Anterior cingulate cortex (tissue), 58 donors: ENCODE results near the gene OR4C45.
"Not testable (repeated sequence)": the region's sequence is repeated elsewhere in the genome, so short reads cannot be mapped to it uniquely, and the experiment has no call there.

Source experiments
- DNase-seq, 58 donors: peaks; one replicate each; lab custom pipeline; 2025; lab: John Stamatoyannopoulos, UW

Gene OR4C45

DNA sequence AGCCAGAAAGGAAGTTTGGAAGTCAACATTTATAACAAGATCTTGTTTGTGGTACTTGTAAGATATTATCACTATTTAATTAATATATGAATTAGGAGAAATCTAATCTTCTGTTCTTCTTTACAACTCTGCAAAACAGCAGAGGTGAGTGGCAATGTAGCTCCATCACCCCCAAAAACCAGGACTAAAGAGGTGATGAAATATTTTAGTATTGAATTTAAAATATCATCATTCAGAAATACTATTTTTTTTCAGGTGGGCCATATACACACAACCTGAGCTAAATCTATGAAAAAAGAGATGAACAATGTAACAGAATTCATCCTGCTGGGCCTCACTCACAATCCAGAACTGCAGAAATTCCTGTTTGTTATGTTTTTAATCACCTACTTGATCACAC, at the start of gene OR4C45:
TSS of gene OR4C45 (plus strand) at position 301 of the 400 bp plus-strand sequence.
- DNase-seq: no peak

DNA sequence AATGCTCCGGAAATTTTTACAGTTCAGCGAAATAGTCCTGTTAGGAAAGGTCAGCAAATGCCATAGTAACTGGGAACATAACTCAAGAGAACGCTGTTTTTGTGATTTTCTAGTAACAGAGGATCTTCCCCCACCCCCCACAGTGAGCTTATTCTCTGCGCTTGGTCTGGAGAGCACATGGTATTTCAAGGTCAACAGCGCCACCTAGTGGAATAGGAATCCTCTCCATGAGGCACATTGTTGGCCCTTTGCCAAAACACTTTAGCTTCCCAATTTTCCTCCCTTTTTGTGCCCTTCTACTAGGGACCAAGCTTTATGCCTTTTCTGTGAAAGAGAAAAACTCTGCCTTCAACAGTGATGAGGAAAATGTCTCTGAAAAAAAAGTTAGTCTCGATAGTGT, 37.1 kb upstream of the OR4C45 start:
- peak in 33 of 58 donors; percentile 0 to 60 (median 6) for DNase-seq

DNA sequence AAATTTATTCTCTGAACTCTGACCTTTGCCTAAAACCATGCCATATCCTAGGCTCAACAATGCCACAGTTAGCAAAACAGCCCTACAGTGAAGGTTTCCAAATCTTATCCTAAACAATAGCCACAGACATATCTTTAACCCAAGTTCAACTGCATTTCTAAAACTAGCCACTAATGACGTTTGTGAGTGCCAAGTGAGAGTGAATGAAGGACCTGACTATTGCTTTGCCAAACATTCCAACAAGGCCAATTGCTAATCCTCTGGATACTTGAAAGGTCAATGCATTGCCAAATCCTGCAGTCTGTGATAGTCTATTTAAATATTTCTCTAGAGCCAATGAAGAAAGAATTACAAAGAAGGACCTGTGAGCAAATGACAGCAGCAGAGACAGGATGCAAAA, 2.5 kb upstream of the OR4C45 start:
- no peak for DNase-seq

DNA sequence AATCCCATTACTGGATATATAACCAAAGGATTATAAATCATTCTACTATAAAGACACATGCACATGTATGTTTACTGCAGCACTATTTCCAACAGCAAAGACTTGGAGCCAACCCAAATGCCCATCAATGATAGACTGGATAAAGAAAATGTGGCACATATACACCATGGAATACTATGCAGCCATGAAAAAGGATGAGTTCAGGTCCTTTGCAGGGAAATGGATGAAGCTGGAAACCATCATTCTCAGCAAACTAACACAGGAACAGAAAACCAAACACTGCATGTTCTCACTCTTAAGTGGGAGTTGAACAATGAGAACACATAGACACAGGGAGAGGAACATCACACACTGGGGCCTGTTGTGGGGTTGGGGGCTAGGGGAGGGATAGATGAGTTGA, 3.6 kb downstream of the OR4C45 start:
- DNase-seq: not testable (repeated sequence)

DNA sequence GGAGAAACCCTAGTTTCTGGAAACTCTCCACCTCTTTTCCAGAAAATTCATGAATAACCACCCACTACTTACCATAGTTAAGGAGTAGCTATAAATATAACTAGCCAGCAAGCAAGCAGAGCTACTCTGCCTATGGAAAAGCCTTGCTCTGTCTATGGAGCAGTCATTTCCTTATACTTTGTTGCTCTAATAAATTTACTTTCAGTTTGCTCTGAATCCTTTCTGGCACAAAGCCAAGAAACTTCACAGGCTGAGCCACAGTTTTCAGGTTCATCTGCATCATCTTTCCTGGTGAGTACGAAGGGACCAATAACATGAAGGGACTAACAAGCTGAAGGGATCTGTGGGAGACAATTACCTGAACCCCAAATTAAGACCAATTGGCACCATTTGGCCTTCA, 4.6 kb downstream of the OR4C45 start:
- no peak for DNase-seq

DNA sequence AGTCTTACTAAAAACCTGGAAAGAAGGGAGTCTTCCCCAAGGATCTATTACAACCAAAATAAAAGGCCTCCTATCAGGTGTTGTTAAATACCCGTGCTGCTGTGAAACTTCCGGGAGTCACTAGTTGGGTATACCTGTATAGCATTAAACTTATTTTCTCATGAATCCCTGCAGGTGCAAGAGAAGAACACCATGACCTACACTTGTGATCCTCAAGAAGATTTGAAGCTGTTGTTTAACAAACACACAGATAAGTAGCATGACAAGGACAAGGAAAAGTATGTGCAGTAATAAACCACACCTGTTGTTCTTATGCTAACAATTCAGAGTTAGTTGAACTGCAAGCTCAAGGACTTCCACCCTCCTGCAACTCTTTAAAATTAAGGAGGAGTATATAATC, 12.0 kb downstream of the OR4C45 start:
- no peak for DNase-seq

DNA sequence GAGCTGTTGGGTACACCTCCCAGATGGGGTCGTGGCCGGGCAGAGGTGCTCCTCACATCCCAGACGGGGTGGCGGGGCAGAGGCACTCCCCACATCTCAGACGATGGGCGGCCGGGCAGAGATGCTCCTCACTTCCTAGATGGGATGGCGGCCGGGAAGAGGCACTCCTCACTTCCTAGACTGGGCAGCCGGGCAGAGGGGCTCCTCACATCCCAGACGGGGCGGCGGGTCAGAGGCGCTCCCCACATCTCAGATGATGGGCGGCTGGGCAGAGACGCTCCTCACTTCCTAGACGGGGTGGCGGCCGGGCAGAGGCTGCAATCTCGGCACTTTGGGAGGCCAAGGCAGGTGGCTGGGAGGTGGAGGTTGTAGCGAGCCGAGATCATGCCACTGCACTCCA, 30.4 kb downstream of the OR4C45 start:
- not testable (repeated sequence) for DNase-seq

DNA sequence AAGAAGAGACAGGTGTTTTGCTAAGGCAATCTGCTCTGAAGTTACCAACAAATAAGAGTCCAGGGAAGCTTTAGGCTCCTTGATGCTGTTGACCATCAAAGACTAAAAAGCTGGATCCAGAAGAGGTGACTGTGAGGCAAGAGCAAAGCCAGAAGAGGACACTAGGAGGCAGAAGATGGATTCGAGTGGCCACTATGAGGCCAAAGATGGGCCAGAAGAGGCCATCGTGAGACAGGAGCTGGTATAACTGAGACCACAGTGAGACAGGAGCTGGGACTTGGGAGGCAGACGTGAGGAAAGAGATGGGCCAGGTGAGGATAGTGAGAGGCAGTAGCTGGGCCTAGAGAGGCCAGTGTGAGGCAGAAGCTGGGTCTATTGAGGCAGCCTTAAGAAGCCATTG, 37.7 kb downstream of the OR4C45 start:
- DNase-seq: no peak

DNA sequence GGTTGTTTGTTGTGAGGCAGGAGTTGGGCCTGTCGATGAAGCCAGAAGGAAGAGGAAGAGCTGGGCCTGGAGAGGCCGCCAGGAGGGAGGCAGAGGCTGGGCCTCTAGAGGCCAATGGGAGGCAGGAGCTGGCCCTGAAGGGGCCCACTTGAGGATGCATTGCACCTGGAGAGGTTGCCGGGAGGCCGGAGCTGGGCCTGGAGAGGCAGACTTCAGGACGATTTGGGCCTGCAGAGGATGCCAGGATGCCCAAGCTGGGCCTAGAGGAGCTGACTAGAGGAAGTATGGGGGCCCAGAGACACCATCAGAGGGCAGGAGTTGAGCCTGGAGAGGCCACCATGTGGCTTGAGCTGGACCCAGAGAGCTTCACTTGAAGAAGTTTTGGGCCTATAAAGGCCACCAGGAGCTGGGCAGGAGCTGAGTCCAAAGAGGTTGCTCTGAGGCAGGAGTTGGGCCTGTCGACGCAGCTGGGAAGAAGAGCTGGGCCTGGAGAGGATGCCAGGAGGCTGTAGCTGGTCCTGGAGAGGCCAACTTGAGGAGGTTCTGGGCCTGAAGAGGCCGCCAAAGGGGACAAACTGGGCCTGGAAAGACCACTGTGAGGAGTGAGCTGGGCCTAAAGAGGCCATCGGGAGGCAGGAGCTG, 39.0 kb downstream of the OR4C45 start:
- no peak for DNase-seq

DNA sequence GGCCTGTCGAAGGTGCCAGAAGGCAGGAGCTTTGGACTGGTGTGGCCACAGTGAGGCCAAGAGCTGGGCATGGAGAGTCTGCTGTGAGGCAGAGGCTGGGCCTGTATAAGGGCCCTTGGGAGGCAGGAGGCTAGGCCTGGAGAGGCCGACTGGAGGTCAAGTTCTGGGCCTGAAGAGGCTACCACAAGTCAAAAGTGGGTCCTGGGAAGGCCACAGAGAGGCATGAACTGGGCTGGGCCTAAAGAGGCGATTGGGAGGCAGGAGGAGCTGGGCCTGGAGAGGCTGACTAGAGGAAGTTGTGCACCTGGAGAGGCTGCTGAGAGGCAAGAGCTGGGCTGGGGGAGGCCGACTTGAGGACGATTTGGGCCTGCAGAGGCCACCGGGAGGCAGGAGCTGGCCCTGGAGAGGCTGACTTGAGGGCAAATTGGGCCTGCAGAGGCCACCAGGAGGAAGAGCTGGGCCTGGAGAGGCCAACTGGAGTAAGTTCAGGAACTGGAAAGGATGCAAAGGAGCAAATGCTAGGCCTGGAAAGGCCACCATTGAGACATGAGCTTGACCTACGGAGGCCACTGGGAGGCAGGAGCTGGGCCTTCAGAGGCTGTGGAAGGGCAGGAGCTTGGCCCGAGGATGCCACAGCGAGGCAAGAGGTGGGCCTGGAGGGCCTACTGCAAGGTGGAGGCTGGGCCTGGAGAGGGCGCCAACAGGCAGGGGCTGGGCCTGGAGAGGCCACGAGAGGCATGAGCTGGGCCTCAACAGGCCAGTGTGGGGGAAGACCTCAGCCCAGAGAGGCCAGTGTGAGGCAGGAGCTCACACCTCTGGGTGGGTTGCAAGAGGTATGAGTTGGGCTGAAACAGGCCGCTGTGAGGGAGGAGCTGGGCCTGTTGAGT, 39.8 kb downstream of the OR4C45 start:
- no peak for DNase-seq

DNA sequence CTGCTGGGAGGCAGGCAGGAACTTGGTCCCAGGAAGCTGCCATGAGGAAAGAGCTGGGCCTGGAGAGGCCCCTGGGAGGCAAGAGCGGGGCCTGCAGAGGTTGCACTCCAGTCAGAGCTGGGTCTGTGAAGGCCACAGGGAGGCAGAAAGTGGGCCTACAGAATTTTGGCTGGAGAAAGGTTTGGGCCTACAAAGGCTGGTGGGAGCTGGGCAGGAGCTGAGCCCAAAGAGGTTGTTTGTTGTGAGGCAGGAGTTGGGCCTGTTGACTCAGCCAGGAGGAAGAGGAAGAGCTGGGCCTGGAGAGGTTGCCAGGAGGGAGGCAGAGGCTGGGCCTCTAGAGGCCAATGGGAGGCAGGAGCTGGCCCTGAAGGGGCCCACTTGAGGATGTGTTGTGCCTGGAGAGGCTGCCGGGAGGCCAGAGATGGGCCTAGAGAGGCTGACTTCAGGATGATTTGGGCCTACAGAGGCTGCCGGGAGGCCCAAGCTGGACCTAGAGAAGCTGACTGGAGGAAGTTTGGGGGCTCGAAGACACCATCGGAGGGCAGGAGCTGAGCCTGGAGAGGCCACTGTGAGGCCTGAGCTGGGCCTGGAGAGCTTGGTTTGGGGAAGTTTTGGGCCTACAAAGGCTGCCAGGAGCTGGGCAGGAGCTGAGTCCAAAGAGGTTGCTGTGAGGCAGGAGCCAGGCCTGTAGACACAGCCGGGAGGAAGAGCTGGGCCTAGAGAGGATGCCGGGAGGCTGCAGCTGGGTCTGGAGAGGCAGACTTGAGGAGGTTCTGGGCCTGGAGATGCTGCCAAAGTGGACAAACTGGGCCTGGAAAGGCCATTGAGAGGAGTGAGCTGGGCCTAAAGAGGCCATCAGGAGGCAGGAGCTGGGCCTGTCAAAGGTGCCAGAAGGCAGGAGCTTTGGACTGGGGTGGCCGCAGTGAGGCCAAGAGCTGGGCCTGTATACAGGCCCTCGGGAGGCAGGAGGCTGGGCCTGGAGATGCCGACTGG, 40.7 kb downstream of the OR4C45 start:
- no peak for DNase-seq

DNA sequence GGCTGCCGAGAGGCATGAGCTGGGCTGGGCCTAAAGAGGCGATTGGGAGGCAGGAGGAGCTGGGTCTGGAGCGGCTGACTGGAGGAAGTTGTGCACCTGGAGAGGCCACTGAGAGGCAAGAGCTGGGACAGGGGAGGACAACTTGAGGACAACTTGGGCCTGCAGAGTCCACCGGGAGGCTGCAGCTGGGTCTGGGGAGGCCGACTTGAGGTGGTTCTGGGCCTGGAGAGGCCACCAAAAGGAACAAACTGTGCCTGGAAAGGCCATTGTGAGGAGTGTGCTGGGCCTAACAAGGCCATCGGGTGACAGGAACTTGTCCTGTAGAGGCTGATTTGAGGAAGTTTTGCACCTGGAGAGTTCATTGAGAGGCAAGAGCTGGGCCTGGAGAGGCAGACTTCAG, 41.5 kb downstream of the OR4C45 start:
- no peak for DNase-seq

DNA sequence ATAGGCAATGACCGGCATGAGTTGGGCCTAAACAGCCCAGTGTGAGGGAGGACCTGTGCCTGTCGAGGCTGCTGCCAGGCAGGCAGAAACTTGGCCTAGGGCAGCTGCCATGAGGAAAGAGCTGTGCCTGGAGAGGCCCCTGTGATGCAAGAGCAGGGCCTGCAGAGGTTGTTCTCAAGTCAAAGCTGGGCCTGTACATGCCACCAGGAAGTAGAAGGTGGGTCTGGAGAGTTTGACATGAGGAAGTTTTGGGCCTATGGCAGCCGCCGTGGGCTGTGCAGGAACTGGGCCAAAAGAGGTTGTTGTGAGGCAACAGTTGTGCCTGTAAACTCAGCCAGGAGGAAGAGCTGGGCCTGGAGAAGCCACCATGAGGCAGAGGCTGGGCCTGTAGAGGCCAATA, 43.2 kb downstream of the OR4C45 start:
- DNase-seq: no peak

DNA sequence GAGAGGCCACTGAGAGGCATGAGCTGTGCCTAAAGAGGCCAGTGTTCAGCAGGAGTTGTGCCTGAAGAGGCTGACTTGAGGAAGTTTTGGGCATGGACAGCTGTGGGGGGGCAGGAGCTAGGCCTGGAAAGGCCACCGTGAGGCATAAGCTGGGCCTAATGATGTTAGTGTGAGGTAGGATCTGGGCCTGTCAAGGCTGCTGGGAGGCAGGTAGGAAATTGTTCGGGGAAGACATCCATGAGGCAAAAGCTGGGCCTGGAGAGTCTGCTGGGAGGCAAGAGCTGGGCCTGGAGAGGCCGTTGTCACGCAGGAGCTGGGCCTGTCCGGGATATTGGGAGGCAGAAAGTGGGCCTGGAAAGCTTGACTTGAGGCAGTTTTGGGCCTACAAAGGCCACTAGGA, 44.9 kb downstream of the OR4C45 start:
- no peak for DNase-seq

DNA sequence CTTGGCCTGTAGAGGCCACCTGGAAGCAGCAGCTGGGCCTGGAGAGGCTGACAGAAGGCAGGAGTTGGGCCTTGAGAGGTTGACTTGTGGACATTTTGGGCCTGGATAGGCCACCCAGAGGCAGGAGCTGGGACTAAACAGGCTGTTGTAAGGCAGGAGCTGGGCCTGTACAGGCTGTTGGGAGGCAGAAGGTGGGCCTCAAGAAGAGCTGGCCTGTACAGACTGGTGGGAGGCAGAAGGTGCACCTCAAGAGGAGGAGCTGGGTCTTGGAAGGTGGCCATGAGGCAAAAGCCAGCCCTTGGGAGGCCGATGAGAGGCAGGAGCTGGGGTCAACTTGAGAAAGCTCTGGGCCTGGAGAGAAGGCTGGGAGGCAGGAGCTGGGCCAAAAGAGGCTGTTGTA, 45.3 kb downstream of the OR4C45 start:
- DNase-seq: no peak

DNA sequence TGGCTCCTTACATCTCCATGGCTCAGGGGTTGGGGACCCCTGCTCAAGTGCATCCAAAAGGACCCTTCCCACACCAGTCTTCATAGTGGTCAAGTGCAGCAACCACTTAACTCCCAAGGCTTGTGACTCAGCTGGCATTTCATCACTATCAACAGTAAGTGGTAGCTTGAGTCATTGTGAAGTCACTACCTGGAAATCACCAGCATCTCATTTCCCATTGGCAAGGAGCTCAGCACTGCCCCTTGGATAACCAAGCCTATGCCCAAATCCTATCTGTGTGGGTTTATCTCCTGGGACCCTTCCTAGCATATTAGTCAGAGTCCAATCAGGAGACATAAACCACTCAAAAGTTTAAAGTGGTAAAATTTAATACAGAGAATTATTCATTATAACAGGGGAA, 46.3 kb downstream of the OR4C45 start:
- not testable (repeated sequence) for DNase-seq

DNA sequence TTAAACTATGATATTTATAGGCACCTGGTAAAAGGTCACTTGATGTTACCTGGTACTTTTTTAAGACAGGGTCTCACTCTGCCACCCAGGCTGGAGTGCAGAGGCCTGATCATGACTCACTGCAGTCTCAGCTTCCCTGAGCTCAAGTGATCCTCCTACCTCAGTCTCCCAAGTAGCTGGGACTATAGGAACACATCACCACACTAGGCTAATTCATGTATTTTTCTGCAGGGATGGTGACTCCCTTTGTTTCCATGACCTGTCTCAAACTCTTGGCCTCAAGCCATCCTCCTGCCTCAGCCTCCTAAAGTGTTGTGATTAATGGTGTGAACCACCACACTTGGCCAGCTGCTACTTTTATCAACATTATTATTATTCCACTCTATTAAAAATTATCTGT, 47.6 kb downstream of the OR4C45 start:
- DNase-seq: no peak
